CD4-positive, CD25-positive, alpha-beta regulatory T cell (primary cell): ENCODE results near the gene GABRG2. TPM values are rescaled to one million over a fixed set of nuclear protein-coding genes. Genes with fewer than 3 reads are reported as not detected.

ENCODE experiments used
- ATAC-seq, 2 donors: fragments of 150-1000 bp; cut with Tn5 transposase; one replicate each; pipeline ENCODE4 v1.10.0; 2021; ENCODE audit warnings: low read depth in 2 of 2, moderate number of reproducible peaks in 2 of 2, moderate library complexity in 1 of 2
- DNase-seq, 3 donors: peaks; one replicate each; pipeline versions ENCODE4 v3.0.0 to v3.0.0-alpha.2; 2012 to 2022; ENCODE audit warnings: mixed read lengths in 1 of 3
- H3K27ac ChIP-seq: one replicate; pipeline ENCODE4 v1.7.0; 2013; ENCODE audit warnings: mild to moderate bottlenecking, low read length; ENCODE audit not compliant: insufficient read depth, poor library complexity, severe bottlenecking
- H3K27me3 ChIP-seq: one replicate; pipeline ENCODE4 v1.7.0; 2013; ENCODE audit warnings: low read length; ENCODE audit not compliant: control insufficient read depth, insufficient read depth
- H3K36me3 ChIP-seq: one replicate; pipeline ENCODE4 v1.7.0; 2013; ENCODE audit warnings: mild to moderate bottlenecking, low read length, moderate library complexity; ENCODE audit not compliant: control insufficient read depth, insufficient read depth
- H3K4me1 ChIP-seq: 2 replicates; pipeline ENCODE4 v1.7.0; 2013; ENCODE audit warnings: mild to moderate bottlenecking, low read length; ENCODE audit not compliant: insufficient read depth, control insufficient read depth, poor library complexity, severe bottlenecking
- H3K4me3 ChIP-seq: one replicate; pipeline ENCODE4 v1.7.0; 2013; ENCODE audit warnings: low read depth, mild to moderate bottlenecking, low read length, moderate library complexity
- H3K9me3 ChIP-seq, 2 experiments: 1 replicate in 1 of 2; 2 replicates in 1 of 2; pipeline ENCODE4 v1.7.0; 2013; ENCODE audit warnings: low read length in 2 of 2, mild to moderate bottlenecking in 1 of 2, moderate library complexity in 1 of 2; ENCODE audit not compliant: control insufficient read depth in 2 of 2
- H3K27ac Mint-ChIP-seq, 3 donors: one replicate each; pipeline ENCODE4 v1.8.0; 2020 to 2022; ENCODE audit warnings: mild to moderate bottlenecking in 3 of 3, mixed read lengths in 3 of 3, moderate library complexity in 2 of 3
- H3K27me3 Mint-ChIP-seq: one replicate; pipeline ENCODE4 v1.8.0; 2022; ENCODE audit warnings: mild to moderate bottlenecking, mixed read lengths
- H3K36me3 Mint-ChIP-seq: one replicate; pipeline ENCODE4 v1.8.0; 2020; ENCODE audit warnings: mixed read lengths
- H3K4me1 Mint-ChIP-seq, 4 donors: one replicate each; pipeline ENCODE4 v1.8.0; 2020 to 2022; ENCODE audit warnings: mixed read lengths in 4 of 4, mild to moderate bottlenecking in 1 of 4
- H3K4me3 Mint-ChIP-seq, 4 donors: one replicate each; pipeline ENCODE4 v1.8.0; 2020 to 2022; ENCODE audit warnings: mild to moderate bottlenecking in 4 of 4, mixed read lengths in 4 of 4, moderate library complexity in 3 of 4
- H3K9me3 Mint-ChIP-seq, 7 donors: one replicate each; pipeline ENCODE4 v1.8.0; 2020 to 2022; ENCODE audit warnings: mixed read lengths in 7 of 7, mild to moderate bottlenecking in 3 of 7, moderate library complexity in 2 of 7
- polyA plus RNA-seq, 4 donors: library from polyadenylated mRNA; unstranded; fragments of 300-500 nt; fragmentation: Illumina TruSeq; gene quantifications; one replicate each; pipeline ENCODE4 v1.2.3, GENCODE V29; 2021
- total RNA-seq: library from RNA; stranded (reverse); gene quantifications from one replicate; pipeline ENCODE4 v1.2.3, GENCODE V29; 2022

GABRG2 gene
- total and polyA plus RNA-seq, 5 donors from 2014 or later: not detected

DNA sequence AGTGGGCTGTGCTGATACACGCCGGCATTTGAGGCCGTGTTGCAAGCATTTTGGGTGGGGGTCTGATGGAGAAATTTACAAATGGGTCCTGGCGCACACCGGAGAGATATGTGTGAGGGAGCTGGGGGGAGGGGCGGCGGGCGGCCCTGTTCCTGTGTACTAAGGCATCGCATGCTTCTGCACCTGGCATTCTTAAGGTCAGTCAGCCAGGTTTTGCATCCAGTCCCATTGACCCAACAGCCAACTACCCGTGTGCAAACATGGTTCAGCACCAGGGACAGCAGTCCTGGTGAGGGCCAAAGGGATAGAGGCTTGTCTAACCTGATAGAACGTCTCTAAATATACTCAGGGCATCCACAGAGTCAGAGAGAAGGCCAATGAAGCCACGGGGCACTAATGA lies 839 bp downstream of the GABRG2 start:
- Mint-ChIP-seq H3K9me3 (peaks cover 0 to 3% (median 0%) of the 10 kb centered on the region in 7 donors), H3K27me3 (peaks cover 5% of the 10 kb centered on the region), H3K4me3 (no peak overlapping the region), H3K4me1 (no peaks in the 10 kb centered on the region), H3K27ac (no peak overlapping the region), H3K36me3 (no peaks in the 10 kb centered on the region)
- no peaks in the 10 kb centered on the region for H3K4me1 ChIP-seq
- no peaks in the 10 kb centered on the region for H3K36me3 ChIP-seq
- no peaks in the 10 kb centered on the region for H3K27me3 ChIP-seq
- H3K27ac ChIP-seq: no peak overlapping the region
- H3K4me3 ChIP-seq: no peak overlapping the region
- no peaks in the 10 kb centered on the region for H3K9me3 ChIP-seq
- DNase-seq (peak in 1 of 3 donors; percentile 1), ATAC-seq (no peak)

DNA sequence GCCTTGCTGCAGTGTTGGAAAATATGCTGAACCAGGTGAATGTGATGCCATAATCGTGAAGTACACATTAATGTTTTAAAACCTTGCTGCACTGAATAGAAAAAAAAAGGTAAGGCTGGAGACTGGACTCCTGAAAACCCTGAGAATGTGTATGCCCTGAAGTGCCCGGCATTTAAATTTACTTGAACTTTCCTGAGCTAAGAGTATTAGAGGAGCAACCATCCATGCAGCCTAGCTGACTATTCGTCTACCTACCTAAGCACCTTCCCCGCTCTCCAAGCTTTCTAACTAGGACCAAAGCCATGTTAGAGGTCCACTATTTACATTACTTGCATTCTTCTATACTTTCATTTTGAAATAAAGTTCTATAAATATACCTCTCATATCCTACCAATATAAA lies 1.4 kb downstream of the GABRG2 start:
- Histone ChIP-seq H3K4me3 (no peak overlapping the region), H3K4me1 (no peaks in the 10 kb centered on the region), H3K36me3 (no peaks in the 10 kb centered on the region), H3K9me3 (no peaks in the 10 kb centered on the region), H3K27ac (no peak overlapping the region), H3K27me3 (no peaks in the 10 kb centered on the region)
- Mint-ChIP-seq H3K36me3 (no peaks in the 10 kb centered on the region), H3K9me3 (peaks cover 0 to 3% (median 0%) of the 10 kb centered on the region in 7 donors), H3K4me3 (no peak overlapping the region), H3K27ac (no peak overlapping the region), H3K27me3 (peaks cover 5% of the 10 kb centered on the region), H3K4me1 (no peaks in the 10 kb centered on the region)
- no peak for DNase-seq
- ATAC-seq: no peak

DNA sequence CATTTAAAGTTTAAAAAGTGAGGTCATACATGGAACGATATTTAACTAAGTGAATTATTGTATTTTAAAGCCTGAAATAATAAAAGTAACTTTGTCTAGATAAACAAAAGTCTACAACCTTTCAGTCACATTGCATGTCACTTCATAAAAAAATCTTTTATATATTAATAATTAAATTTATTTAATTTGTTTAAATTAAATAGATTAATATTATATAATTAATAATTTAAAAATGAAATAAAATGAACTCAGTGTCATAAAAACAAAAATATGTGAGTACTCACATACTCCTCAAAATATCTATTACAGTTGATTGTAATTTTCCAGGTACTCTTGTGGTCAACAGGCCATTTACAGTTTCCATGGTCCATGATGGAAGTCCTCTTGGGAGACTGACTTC lies 11.2 kb downstream of the GABRG2 start:
- Histone ChIP-seq H3K27ac (no peak overlapping the region), H3K9me3 (peaks cover 0 to 2% of the 10 kb centered on the region in 2 experiments), H3K4me1 (no peaks in the 10 kb centered on the region), H3K27me3 (no peaks in the 10 kb centered on the region), H3K36me3 (no peaks in the 10 kb centered on the region), H3K4me3 (no peak overlapping the region)
- Mint-ChIP-seq H3K36me3 (no peaks in the 10 kb centered on the region), H3K27ac (no peak overlapping the region), H3K9me3 (peaks cover 0 to 6% (median 0%) of the 10 kb centered on the region in 7 donors), H3K27me3 (no peaks in the 10 kb centered on the region), H3K4me3 (no peak overlapping the region), H3K4me1 (no peaks in the 10 kb centered on the region)
- ATAC-seq: no peak
- no peak for DNase-seq

DNA sequence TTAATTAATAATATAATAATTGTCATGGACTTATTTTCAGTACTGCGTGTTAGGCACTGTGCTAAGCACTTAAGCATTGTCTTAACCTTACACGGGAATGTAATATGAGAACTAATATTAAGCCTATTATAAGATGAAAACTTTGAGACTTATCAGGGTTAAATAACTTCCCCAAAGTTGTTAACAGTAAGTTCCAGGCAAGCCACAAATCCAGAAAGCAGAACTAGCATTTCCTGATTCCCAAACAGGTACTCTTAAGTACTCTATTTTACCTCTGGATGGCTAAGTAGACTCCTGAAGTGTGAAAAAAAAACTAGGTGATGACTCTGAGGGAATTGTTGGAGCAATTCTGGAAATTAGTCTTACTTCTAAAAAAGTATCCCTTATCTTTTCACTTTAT lies 23.8 kb downstream of the GABRG2 start:
- Histone ChIP-seq H3K9me3 (no peaks in the 10 kb centered on the region), H3K36me3 (no peaks in the 10 kb centered on the region), H3K27me3 (no peaks in the 10 kb centered on the region), H3K4me1 (no peaks in the 10 kb centered on the region), H3K27ac (no peak overlapping the region), H3K4me3 (no peak overlapping the region)
- DNase-seq (no peak), ATAC-seq (no peak)
- no peak overlapping the region for H3K27ac Mint-ChIP-seq
- H3K9me3 Mint-ChIP-seq: peaks cover 0 to 2% (median 0%) of the 10 kb centered on the region in 7 donors
- no peak overlapping the region for H3K4me3 Mint-ChIP-seq
- H3K27me3 Mint-ChIP-seq: no peaks in the 10 kb centered on the region
- H3K4me1 Mint-ChIP-seq: no peaks in the 10 kb centered on the region
- H3K36me3 Mint-ChIP-seq: no peaks in the 10 kb centered on the region

DNA sequence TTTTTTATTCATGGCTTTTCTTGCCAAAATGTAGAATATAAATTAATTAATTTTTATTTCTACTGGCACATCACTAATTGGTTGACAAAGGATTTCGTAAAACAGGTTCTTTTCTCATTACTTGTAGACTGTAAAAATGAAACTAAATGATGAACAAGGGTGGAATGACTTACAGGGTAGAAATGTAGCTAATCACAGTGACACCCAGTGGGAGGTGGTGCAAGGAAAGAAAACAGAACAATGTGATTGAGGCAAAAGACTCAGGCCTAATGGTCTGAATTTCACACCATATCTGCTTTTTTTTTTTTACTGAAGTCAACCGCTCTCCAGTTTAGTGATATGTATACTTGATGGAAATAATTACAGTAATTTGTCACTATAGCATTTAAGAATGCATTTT lies 28.9 kb downstream of the GABRG2 start:
- no peaks in the 10 kb centered on the region for H3K27me3 Mint-ChIP-seq
- H3K4me1 Mint-ChIP-seq: no peaks in the 10 kb centered on the region
- Histone ChIP-seq H3K4me1 (no peaks in the 10 kb centered on the region), H3K9me3 (no peaks in the 10 kb centered on the region), H3K36me3 (no peaks in the 10 kb centered on the region), H3K27me3 (no peaks in the 10 kb centered on the region), H3K4me3 (no peak overlapping the region), H3K27ac (no peak overlapping the region)
- no peaks in the 10 kb centered on the region for H3K36me3 Mint-ChIP-seq
- peaks cover 0 to 5% (median 0%) of the 10 kb centered on the region in 7 donors for H3K9me3 Mint-ChIP-seq
- no peak for DNase-seq
- no peak for ATAC-seq
- no peak overlapping the region for H3K4me3 Mint-ChIP-seq
- H3K27ac Mint-ChIP-seq: no peak overlapping the region

DNA sequence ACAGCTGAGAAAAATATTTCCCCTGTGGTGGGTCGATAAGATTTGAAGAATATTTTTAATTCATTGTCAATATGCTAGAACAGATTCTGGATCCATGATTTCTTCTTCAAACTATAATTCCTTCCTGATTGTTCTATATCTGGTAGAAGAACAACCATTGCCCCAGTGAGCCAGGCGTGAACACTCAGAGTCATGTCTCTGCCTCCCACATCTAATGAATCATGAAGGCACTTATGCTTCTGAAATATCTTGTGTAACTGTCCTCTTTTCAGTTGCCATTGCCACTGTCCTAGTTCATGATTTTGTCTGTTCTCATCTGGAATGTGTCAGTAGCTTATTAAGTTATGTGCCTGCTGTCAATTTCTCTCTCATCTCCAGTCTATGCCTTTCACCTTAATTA lies 40.0 kb downstream of the GABRG2 start:
- ATAC-seq (no peak), DNase-seq (no peak)
- H3K27me3 ChIP-seq: no peaks in the 10 kb centered on the region
- H3K27ac ChIP-seq: no peak overlapping the region
- H3K4me1 Mint-ChIP-seq: no peaks in the 10 kb centered on the region
- no peaks in the 10 kb centered on the region for H3K27me3 Mint-ChIP-seq
- no peaks in the 10 kb centered on the region for H3K9me3 ChIP-seq
- H3K27ac Mint-ChIP-seq: no peak overlapping the region
- no peaks in the 10 kb centered on the region for H3K4me1 ChIP-seq
- H3K4me3 ChIP-seq: no peak overlapping the region
- H3K4me3 Mint-ChIP-seq: no peak overlapping the region
- no peaks in the 10 kb centered on the region for H3K36me3 ChIP-seq
- peaks cover 0 to 16% (median 4%) of the 10 kb centered on the region in 7 donors for H3K9me3 Mint-ChIP-seq
- H3K36me3 Mint-ChIP-seq: no peaks in the 10 kb centered on the region

DNA sequence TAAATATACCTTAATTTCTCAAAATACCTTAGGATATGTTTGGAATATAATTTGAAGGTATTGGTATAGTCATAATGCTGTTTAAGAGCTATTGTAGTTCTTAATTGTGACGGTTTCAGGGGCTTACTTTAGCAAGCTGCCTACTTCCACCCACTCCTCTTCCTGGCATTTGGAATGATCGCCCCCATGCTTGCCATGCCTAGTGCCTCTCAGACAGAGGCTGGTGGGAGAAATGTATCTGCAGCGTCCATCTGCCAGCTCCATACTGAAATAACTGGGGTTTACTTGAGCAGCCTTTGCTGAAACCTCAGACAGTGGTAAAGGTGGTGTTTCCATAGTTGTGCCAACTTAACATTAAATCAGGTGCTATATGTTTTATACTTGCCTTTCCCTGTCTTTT lies 52.2 kb downstream of the GABRG2 start:
- no peaks in the 10 kb centered on the region for H3K36me3 ChIP-seq
- Mint-ChIP-seq H3K9me3 (peaks cover 0 to 11% (median 3%) of the 10 kb centered on the region in 7 donors), H3K36me3 (no peaks in the 10 kb centered on the region), H3K4me1 (no peaks in the 10 kb centered on the region), H3K27me3 (no peaks in the 10 kb centered on the region), H3K27ac (no peak overlapping the region), H3K4me3 (peak overlapping the region in 1 of 4 donors; percentile 45)
- ATAC-seq (no peak), DNase-seq (no peak)
- no peaks in the 10 kb centered on the region for H3K4me1 ChIP-seq
- H3K4me3 ChIP-seq: no peak overlapping the region
- no peak overlapping the region for H3K27ac ChIP-seq
- no peaks in the 10 kb centered on the region for H3K9me3 ChIP-seq
- no peaks in the 10 kb centered on the region for H3K27me3 ChIP-seq

DNA sequence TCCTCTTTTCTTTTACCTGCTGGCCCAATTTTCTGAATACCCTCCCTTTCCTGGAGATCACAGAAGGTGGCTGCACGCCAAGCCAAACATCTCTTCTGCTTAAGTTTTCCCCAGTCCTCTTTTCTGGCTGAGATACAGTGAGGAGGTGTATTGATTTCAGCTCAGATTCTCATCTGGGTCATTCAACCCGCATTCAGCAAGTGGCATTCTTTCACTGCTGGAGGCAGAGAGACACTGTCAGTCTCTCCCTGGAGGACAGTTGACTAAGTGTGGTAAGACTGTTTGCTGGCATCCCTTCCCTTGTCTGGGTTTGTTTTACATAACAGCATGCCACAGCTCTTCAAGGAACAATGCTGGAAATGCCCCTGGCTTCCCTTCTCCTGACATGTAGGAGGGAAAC lies 60.5 kb downstream of the GABRG2 start:
- Mint-ChIP-seq H3K9me3 (peaks cover 0 to 5% (median 0%) of the 10 kb centered on the region in 7 donors), H3K27ac (no peak overlapping the region), H3K36me3 (no peaks in the 10 kb centered on the region), H3K27me3 (no peaks in the 10 kb centered on the region), H3K4me1 (no peaks in the 10 kb centered on the region), H3K4me3 (no peak overlapping the region)
- no peaks in the 10 kb centered on the region for H3K9me3 ChIP-seq
- DNase-seq: no peak
- no peak overlapping the region for H3K4me3 ChIP-seq
- H3K27ac ChIP-seq: no peak overlapping the region
- no peak for ATAC-seq
- no peaks in the 10 kb centered on the region for H3K36me3 ChIP-seq
- H3K27me3 ChIP-seq: no peaks in the 10 kb centered on the region
- no peaks in the 10 kb centered on the region for H3K4me1 ChIP-seq
